PFSK-1 (cell line): Measurements from ENCODE around the gene HOXB7.

Source experiments
- POLR2AphosphoS5 ChIP-seq: IDR thresholded peaks from 2 replicates; pipeline ENCODE4 v1.6.1; 2012; ENCODE audit warnings: low read depth, mild to moderate bottlenecking, control low read depth, low read length, moderate library complexity
- REST ChIP-seq, 2 experiments: IDR thresholded peaks; 2 replicates each; pipeline versions ENCODE4 v1.6.1 to v1.8.0; 2011 to 2012; ENCODE audit warnings: low read depth in 2 of 2, low read length in 2 of 2, control low read depth in 1 of 2, inconsistent platforms in 1 of 2, mild to moderate bottlenecking in 1 of 2, moderate library complexity in 1 of 2; ENCODE audit not compliant: insufficient read depth in 1 of 2
- TAF1 ChIP-seq: IDR thresholded peaks from 2 replicates; pipeline ENCODE4 v1.6.1; 2012; ENCODE audit warnings: low read length, control low read depth, borderline replicate concordance; ENCODE audit not compliant: insufficient read depth

GRCh38 chr17:48609033-48609432, 1.8 kb downstream of the HOXB7 start:
- TF ChIP-seq REST (IDR thresholded peaks at IDR 0.05; ENCODE audit: insufficient read depth in 1 of 2, low read depth in 2 of 2, low read length in 2 of 2) = no peak
- TF ChIP-seq TAF1 = no peak
- no peak for TF ChIP-seq POLR2AphosphoS5
